ENCODE measurements around the gene DNAJB1.

DNA sequence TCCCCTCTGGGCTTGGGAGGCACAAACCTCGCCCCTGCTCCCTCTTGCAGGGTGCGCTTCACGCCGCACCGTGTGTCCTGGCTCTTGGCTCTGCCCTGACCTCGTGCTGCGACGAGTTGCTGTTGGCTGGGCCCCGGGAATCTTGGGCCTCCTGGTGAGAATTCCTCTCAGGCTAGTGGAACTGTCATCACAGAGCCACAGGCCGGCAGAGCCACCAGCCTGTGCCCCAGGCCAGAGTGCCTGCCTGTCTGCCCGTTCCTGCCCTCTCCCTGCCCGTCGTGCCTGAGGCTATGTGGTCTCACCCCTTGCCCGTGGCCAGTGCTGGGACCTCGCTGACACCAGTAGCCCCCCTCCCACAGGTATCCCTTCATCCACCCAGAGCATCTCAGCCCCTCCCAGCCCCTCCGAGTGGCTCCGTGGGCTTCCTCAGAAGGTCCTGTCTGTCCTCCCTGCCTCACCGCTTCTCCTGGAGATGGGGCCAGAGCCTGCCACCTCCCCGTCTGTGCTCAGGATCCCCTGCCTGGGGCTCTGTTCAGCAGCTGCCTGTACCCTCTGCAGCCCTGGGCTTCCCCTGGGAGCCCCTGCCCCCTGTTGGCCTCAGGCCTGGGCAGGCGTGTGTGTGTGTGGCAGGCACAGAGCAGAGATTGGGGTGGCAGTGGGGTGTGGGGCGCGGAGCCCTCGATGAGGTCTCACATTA is 40.3 kb upstream of the DNAJB1 start:
- no peak for TF ChIP-seq POLR2A (IDR thresholded peaks at IDR 0.05; ENCODE audit: low read depth, low read length)
- TF ChIP-seq POLR2AphosphoS5 (IDR thresholded peaks at IDR 0.05; ENCODE audit: low read depth, low read length): no peak
- no peak for TF ChIP-seq TAF1 (IDR thresholded peaks at IDR 0.05; ENCODE audit: low read depth, low read length)
- no peak for TF ChIP-seq PAX5 (IDR thresholded peaks at IDR 0.05; ENCODE audit: insufficient read depth, low read length, severe bottlenecking)
- no peak for TF ChIP-seq SPI1 (IDR thresholded peaks at IDR 0.05; ENCODE audit: low read depth, low read length)
- no peak for TF ChIP-seq POU2F2 (IDR thresholded peaks at IDR 0.05; ENCODE audit: low read depth, low read length)

Measured in GM12891 (cell line).